Stimulated activated CD4-positive, alpha-beta T cell treated with anti-CD3 and anti-CD28 coated beads, Interleukin-1b, Interleukin-23, amount 100 ng/mL, for 24 hours (primary cell): ENCODE results near the gene VILL.
A peak's percentile ranks its signal among the peaks of the same experiment; 100 is the strongest.

Experiments used
- DNase-seq, 4 experiments: peaks; one replicate each; pipeline ENCODE4 v3.0.0-alpha.2; 2020; ENCODE audit warnings: low read depth in 4 of 4, low spot score in 1 of 4

VILL gene

DNA sequence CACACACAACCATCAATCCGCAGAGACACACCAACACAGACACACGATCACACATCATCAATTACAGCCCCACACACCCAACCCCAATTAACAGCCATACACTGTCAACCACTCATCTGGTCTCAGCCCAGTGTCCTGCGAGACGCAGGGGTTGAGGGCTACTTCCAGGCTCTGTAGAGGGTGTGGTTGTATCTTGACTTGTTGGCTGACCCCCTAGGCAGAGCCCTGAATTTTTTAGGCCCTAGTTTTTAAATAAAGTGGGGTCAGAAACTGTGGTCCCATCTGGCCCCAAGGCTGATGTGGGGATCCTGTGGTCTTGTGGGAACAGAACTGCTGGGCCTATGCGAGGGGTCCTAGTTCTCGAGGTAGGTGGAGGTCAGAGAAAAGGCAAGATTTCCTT lies 9.2 kb downstream of the VILL start:
- no peak for DNase-seq

- no peak for DNase-seq
Measured at GRCh38 chr3:38000242-38000916, 9.8 kb downstream of the VILL start.

GRCh38 chr3:38000965-38001455 lies 10.4 kb downstream of the VILL start:
- no peak for DNase-seq

- no peak for DNase-seq
Measured at GRCh38 chr3:38001456-38002081, 11.0 kb downstream of the VILL start.

GRCh38 chr3:38002291-38002876 lies 11.8 kb downstream of the VILL start:
- DNase-seq: no peak

- no peak for DNase-seq
Measured at GRCh38 chr3:38002940-38003339, 12.4 kb downstream of the VILL start.

DNA sequence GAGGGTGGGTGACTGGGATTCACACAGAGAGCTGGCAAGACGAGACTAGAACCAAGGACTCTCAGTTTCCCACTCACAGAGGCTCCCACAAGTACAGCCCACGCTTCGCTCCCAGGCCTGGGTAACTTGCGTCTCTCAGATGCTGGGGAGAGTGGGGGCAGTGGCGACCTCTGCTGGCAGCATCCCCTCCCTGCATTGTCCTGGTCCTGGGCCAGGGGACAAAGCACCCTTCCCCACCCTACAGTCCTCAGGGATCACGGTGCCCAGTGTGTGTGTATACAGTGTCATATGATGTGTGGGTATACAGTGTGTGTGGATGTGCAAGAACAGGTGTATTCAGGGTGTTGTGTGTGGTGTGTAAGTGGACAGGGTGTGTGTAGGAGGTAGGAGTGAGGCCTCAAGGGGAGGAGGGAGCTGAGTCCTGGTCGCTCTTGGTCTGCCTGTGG lies 12.8 kb downstream of the VILL start:
- peak in 2 of 4 experiments; percentile 30 to 40 for DNase-seq

DNA sequence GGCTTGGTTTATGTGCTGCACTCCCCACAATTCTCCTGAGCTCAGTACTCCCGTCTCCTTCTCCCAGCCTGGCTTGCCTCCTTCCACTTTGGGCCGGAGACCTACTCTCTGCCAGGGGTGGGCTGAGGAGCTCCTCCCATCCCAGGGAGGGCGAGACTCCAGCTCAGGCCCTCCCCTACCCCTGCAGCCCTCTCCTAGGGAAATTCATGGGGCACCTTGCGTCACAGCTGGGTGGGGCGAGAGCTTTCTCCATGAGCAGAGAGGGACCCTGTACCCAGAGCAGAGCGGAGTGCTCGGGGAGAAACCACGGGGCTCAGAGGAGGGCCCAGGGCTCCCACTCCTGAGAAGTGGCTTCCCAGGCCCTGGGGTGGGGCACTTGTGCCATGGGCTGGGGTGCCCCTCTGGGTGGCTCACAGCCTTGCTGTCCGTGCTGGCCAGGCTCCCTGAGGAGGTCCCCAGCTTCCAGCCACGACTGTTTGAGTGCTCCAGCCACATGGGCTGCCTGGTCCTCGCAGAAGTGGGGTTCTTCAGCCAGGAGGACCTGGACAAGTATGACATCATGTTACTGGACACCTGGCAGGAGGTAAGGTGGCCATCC lies 13.3 kb downstream of the VILL start:
- DNase-seq: no peak

GRCh38 chr3:38004415-38005075 lies 14.0 kb downstream of the VILL start:
- peak in 1 of 4 experiments; percentile 15 for DNase-seq

DNA sequence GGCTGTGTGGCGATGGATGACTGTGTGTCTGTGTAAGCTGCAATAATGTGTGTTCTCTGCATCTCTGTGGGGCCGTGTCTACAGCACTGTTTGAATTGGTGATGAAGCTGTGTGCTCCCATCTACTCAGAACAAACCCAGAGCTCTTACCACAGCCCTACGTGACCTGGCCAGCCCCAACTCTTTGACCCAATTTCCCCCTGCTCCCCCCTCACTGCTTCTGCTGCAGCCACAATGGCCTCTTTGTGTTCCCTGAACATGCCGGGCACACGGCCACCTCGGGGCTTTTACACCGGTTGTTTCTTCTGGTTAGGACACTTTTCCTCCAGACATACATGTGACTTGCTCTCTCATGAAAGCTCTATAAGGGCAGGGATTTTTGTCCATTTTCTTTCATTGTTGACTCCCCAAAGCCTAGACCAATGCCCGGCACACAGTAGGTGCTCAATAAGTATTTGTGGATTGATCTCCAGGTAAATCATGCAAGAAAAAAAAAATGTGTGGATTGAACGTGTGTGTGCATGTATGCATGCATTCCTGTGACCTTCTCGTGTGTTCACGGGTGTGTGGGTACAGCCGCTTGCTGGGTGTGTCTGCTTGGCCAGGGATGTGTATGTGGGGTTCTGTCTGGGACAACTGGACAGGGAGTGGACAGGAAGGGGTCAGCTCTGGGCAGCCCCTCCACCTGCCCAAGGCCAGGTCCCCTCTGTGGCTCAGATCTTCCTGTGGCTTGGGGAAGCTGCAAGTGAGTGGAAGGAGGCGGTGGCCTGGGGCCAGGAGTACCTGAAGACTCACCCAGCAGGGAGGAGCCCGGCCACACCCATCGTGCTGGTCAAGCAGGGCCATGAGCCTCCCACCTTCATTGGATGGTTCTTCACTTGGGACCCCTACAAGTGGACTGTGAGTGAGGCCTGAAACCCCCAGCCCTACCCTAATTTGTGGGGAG lies 14.8 kb downstream of the VILL start:
- no peak for DNase-seq

GRCh38 chr3:38006031-38006430 lies 15.4 kb downstream of the VILL start:
- no peak for DNase-seq

- DNase-seq: no peak
Measured at GRCh38 chr3:38006445-38006995, 15.9 kb downstream of the VILL start.

GRCh38 chr3:38007754-38008090 lies 17.1 kb downstream of the VILL start:
- DNase-seq: no peak

GRCh38 chr3:38008191-38008701 lies 17.7 kb downstream of the VILL start:
- no peak for DNase-seq

- no peak for DNase-seq
Measured at GRCh38 chr3:38008971-38009580, 18.5 kb downstream of the VILL start.

GRCh38 chr3:38009807-38010591 lies 19.4 kb downstream of the VILL start:
- DNase-seq: no peak

DNA sequence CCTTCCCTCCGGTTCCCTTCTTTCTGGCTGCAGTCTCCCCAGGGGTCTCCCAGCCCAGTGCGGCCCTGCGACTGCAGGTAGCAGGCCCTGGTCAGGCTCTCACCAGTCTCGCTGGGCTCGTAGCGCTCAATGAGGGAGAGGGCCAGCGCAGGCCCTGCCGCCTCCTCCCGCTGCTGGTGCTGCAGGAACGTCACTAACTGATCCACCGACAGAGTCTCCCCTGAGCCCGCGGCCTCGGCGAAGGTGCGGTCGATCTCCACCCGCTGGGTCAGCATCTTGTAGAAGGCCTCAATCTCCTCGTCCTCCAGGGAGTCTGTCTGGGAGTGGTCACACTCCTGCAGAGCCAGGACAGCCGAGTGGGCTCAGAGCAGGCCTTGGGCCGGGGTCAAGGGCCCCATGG lies 20.5 kb downstream of the VILL start:
- DNase-seq: no peak

DNA sequence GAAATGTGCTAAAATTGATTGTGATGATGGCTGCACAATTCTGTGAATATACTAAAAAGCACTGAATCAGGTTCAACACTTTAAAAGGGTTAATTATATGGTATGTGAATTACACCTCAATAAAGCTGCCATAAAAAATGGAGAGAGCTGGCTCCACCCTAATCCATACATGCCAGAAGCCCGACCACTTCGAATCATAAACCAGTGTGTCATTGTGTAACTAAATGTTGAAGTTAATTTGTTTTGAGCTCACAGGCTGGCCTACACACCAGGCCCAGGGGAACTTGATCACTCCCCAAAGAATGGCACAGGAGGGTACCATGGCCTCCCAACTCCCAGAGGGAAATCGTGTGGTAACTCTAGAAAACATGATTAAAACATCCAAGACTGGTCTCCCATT lies 24.9 kb downstream of the VILL start:
- no peak for DNase-seq

DNA sequence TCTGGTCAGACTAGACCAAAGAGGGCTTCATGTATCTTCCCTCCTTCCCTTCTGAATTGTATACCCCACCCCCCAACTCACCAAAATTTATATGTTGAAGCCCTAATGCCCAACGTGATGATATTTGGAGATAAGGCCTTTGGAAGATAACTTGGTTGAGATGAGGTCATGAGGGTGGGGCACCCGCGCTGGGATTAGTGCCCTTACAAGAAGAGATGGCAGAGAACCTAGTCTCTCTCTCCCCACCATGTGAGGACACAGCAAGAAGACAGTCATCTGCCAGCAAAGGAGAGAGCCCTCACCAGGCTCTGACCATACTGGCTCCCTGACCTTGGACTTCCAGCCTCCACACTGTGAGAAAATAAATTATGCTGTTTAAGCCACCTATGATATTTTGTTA lies 25.4 kb downstream of the VILL start:
- DNase-seq: no peak
